Astrocyte (in vitro differentiated cells and primary cell): ENCODE data around the gene COL4A4. TPM values are rescaled to one million over a fixed set of nuclear protein-coding genes. Genes with fewer than 3 reads are reported as not detected.
"Not testable (repeated sequence)": the region's sequence is repeated elsewhere in the genome, so short reads cannot be mapped to it uniquely, and the experiment has no call there.

Experiments used
- DNase-seq: peaks from one replicate; pipeline ENCODE4 v3.0.0-alpha.2; 2010; ENCODE audit warnings: low read depth
- FAIRE-seq: peaks from 2 replicates; lab custom pipeline; 2011; peaks lifted over from hg19 to GRCh38; lab: Jason Lieb, UNC
- H2AFZ ChIP-seq: 2 replicates; pipeline ENCODE4 v1.6.0; 2012; ENCODE audit warnings: low read depth, low read length, inconsistent platforms
- H3K27ac ChIP-seq: 2 replicates; pipeline ENCODE4 v1.5.1; 2011; ENCODE audit warnings: low read depth, low read length, inconsistent platforms
- H3K27me3 ChIP-seq: 2 replicates; pipeline ENCODE4 v1.6.0; 2011; ENCODE audit warnings: low read length, inconsistent platforms; ENCODE audit not compliant: insufficient read depth
- H3K36me3 ChIP-seq: 2 replicates; pipeline ENCODE4 v1.5.1; 2011; ENCODE audit warnings: low read length, inconsistent platforms; ENCODE audit not compliant: insufficient read depth
- H3K4me1 ChIP-seq: 2 replicates; pipeline ENCODE4 v1.5.1; 2011; ENCODE audit warnings: low read length, inconsistent platforms; ENCODE audit not compliant: insufficient read depth
- H3K4me2 ChIP-seq: 2 replicates; pipeline ENCODE4 v1.6.0; 2012; ENCODE audit warnings: low read length, inconsistent platforms
- H3K4me3 ChIP-seq: 2 replicates; pipeline ENCODE4 v1.5.1; 2011; ENCODE audit warnings: low read depth, mild to moderate bottlenecking, low read length, inconsistent platforms; ENCODE audit not compliant: insufficient read depth
- H3K79me2 ChIP-seq: 2 replicates; pipeline ENCODE4 v1.6.0; 2012; ENCODE audit warnings: mild to moderate bottlenecking, low read length, inconsistent platforms; ENCODE audit not compliant: insufficient read depth
- H3K9ac ChIP-seq: 2 replicates; pipeline ENCODE4 v1.6.0; 2012; ENCODE audit warnings: mild to moderate bottlenecking, low read length, inconsistent platforms
- H3K9me3 ChIP-seq: 2 replicates; pipeline ENCODE4 v1.5.1; 2012; ENCODE audit warnings: low read depth, mild to moderate bottlenecking, low read length, inconsistent platforms; ENCODE audit not compliant: insufficient read depth
- H4K20me1 ChIP-seq: 2 replicates; pipeline ENCODE4 v1.6.0; 2012; ENCODE audit warnings: low read length, inconsistent platforms; ENCODE audit not compliant: insufficient read depth
- H3K27ac Mint-ChIP-seq: one replicate; pipeline ENCODE4 v1.8.0; 2021; ENCODE audit warnings: mild to moderate bottlenecking, mixed read lengths; ENCODE audit not compliant: unreplicated experiment
- H3K27me3 Mint-ChIP-seq: one replicate; pipeline ENCODE4 v1.8.0; 2021; ENCODE audit warnings: low read depth, mixed read lengths; ENCODE audit not compliant: unreplicated experiment
- H3K36me3 Mint-ChIP-seq: one replicate; pipeline ENCODE4 v1.8.0; 2021; ENCODE audit warnings: low read depth, mixed read lengths; ENCODE audit not compliant: unreplicated experiment
- H3K4me1 Mint-ChIP-seq: one replicate; pipeline ENCODE4 v1.8.0; 2021; ENCODE audit warnings: low read depth, mixed read lengths; ENCODE audit not compliant: unreplicated experiment
- H3K4me3 Mint-ChIP-seq: one replicate; pipeline ENCODE4 v1.8.0; 2021; ENCODE audit warnings: mild to moderate bottlenecking, moderate library complexity, mixed read lengths; ENCODE audit not compliant: unreplicated experiment
- H3K9me3 Mint-ChIP-seq: one replicate; pipeline ENCODE4 v1.8.0; 2021; ENCODE audit warnings: mild to moderate bottlenecking, mixed read lengths; ENCODE audit not compliant: unreplicated experiment
- EZH2 ChIP-seq: IDR thresholded peaks from 2 replicates; pipeline ENCODE4 v1.6.1; 2012; ENCODE audit warnings: mild to moderate bottlenecking, low read length, inconsistent platforms; ENCODE audit not compliant: insufficient read depth
- total RNA-seq: library from RNA; stranded (reverse); gene quantifications from 2 replicates; pipeline ENCODE4 v1.2.1, GENCODE V29; 2021
- TF ChIP-seq, protein P1 (sequence below): IDR thresholded peaks from 2 replicates; pipeline ENCODE4 v1.5.1; 2011; ENCODE audit warnings: low read depth, mild to moderate bottlenecking, inconsistent platforms, low read length, moderate library complexity; ENCODE audit not compliant: insufficient read depth

Gene COL4A4
- total RNA-seq, 1 donor from 2014 or later = 0.36 TPM

DNA sequence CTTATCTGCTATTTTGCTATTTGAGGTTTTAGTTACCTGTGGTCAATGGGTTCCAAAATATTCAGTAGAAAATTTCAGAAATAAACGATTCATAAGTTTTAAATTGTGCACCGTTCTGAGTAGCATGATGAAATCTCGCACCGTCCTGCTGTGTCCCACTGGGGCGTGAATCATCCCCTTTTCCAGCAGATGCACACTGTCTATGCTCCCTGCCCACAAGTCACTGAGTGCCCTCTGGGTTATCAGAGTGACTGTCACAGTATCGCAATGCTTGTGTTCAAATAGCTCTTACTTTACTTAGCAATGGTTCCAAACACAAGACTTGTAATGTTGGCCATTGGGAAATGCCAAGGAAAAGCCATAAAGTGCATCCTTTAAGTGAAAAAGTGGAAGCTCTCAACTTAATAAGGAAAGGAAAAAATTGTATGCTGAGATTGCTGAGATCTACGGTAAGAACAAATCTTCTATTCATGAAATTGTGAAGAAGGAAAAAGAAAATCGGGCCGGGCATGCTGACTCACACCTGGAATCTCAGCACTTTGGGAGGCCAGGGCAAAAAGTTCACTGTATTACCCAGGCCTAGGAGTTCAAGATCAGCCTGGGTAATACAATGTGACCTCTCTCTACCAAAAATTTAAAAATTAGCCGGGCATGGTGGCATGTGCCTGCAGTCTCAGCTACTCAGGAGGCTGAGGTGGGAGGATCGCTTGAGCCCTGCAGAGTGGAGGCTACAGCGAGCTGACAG is 13.8 kb upstream of the COL4A4 start:
- Mint-ChIP-seq H3K36me3 (no peaks in the 10 kb centered on the region), H3K27me3 (no peaks in the 10 kb centered on the region), H3K27ac (no peak overlapping the region), H3K4me3 (no peak overlapping the region), H3K9me3 (no peaks in the 10 kb centered on the region), H3K4me1 (peaks cover 2% of the 10 kb centered on the region)
- no peak overlapping the region for H2AFZ ChIP-seq
- H3K27me3 ChIP-seq = no peaks in the 10 kb centered on the region
- no peak overlapping the region for H3K4me2 ChIP-seq
- H3K36me3 ChIP-seq = no peaks in the 10 kb centered on the region
- DNase-seq (no peak), FAIRE-seq (no peak)
- H3K79me2 ChIP-seq = no peaks in the 10 kb centered on the region
- no peaks in the 10 kb centered on the region for H4K20me1 ChIP-seq
- TF ChIP-seq, protein P1, sequence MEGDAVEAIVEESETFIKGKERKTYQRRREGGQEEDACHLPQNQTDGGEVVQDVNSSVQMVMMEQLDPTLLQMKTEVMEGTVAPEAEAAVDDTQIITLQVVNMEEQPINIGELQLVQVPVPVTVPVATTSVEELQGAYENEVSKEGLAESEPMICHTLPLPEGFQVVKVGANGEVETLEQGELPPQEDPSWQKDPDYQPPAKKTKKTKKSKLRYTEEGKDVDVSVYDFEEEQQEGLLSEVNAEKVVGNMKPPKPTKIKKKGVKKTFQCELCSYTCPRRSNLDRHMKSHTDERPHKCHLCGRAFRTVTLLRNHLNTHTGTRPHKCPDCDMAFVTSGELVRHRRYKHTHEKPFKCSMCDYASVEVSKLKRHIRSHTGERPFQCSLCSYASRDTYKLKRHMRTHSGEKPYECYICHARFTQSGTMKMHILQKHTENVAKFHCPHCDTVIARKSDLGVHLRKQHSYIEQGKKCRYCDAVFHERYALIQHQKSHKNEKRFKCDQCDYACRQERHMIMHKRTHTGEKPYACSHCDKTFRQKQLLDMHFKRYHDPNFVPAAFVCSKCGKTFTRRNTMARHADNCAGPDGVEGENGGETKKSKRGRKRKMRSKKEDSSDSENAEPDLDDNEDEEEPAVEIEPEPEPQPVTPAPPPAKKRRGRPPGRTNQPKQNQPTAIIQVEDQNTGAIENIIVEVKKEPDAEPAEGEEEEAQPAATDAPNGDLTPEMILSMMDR = no peak
- no peak for TF ChIP-seq EZH2
- no peak overlapping the region for H3K4me3 ChIP-seq
- no peaks in the 10 kb centered on the region for H3K9me3 ChIP-seq
- no peaks in the 10 kb centered on the region for H3K4me1 ChIP-seq
- no peak overlapping the region for H3K9ac ChIP-seq
- H3K27ac ChIP-seq = no peak overlapping the region

DNA sequence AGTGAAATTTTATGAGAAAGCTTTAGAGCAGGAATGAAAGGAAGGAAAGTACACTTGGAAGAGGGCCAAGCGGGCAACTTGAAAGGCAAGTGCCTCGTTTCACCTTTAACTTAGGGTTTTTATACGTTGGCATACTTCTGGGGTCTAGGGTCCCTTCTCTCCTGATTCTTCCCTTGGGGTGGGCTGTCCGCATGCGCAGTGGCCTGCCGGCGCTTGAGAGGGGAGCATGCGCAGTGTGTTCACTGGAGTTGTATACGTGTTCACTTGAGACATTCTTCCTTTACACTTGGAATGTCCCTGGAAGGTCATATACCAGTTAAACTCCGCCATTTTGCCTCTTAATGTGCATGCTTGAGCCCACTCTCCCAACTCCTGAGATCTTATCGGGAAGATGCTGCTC is 7.8 kb upstream of the COL4A4 start:
- not testable (repeated sequence) for H3K36me3 ChIP-seq, H3K27ac ChIP-seq, H3K27ac Mint-ChIP-seq, H3K36me3 Mint-ChIP-seq, DNase-seq, H3K4me1 Mint-ChIP-seq, H3K4me3 Mint-ChIP-seq, H2AFZ ChIP-seq, H3K4me1 ChIP-seq, H3K4me2 ChIP-seq, FAIRE-seq, H3K9ac ChIP-seq, H3K27me3 ChIP-seq, H3K9me3 ChIP-seq, H3K27me3 Mint-ChIP-seq, H3K4me3 ChIP-seq, H3K79me2 ChIP-seq, H4K20me1 ChIP-seq, H3K9me3 Mint-ChIP-seq

DNA sequence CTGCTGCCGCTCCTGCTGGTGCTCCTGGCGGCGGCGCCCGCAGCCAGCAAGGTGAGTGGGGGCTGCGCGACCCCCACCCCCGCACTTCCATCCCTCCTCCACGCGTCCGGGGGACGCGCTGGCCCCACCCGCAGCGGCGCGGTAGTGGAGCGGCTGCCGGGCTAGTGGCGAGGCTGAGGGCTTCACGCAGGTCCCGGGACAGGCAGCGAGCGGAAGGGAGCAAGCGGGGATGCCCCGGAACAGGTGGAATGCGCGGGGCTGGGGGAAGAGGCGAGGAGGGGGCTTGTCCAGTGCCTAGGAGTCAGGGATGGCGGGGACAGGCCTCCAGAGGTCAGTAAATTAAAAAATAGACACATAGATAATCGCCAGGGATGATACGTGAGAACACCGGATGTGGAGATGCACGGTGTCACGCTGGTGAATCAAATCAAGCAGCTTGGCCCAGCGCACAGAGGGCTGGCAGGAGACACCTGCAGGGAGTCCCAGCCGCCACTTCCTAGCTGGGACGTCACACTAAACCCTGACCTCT is 822 bp upstream of the COL4A4 start:
- Histone ChIP-seq H2AFZ (peak overlapping the region; percentile 67), H3K9ac (no peak overlapping the region), H3K27ac (no peak overlapping the region), H3K36me3 (no peaks in the 10 kb centered on the region), H3K4me2 (peak overlapping the region; percentile 86), H3K9me3 (no peaks in the 10 kb centered on the region), H3K4me3 (peak overlapping the region; percentile 53), H3K4me1 (peaks cover 5% of the 10 kb centered on the region), H3K79me2 (no peaks in the 10 kb centered on the region), H4K20me1 (no peaks in the 10 kb centered on the region), H3K27me3 (peaks cover 17% of the 10 kb centered on the region)
- Mint-ChIP-seq H3K27ac (no peak overlapping the region), H3K4me1 (peaks cover 2% of the 10 kb centered on the region), H3K27me3 (peaks cover 57% of the 10 kb centered on the region), H3K9me3 (peaks cover 8% of the 10 kb centered on the region), H3K36me3 (no peaks in the 10 kb centered on the region), H3K4me3 (peak overlapping the region; percentile 66)
- DNase-seq (no peak), FAIRE-seq (no peak)
- peak; percentile 39 for TF ChIP-seq EZH2
- TF ChIP-seq, protein P1 = no peak
